MM.1S (cell line): Measurements from ENCODE around the gene TDO2.

Experiments
- CTCF ChIP-seq: fragments of 300-600 bp; sonication (generic); IDR thresholded peaks from 2 replicates; pipeline ENCODE4 v1.5.1; 2016; ENCODE audit warnings: antibody characterized with exemption, low read length, mixed read lengths
- EZH2phosphoT487 ChIP-seq: fragments of 300-600 bp; sonication (generic); IDR thresholded peaks from 2 replicates; pipeline ENCODE4 v1.6.1; 2018; ENCODE audit warnings: antibody characterized with exemption, low read length

DNA sequence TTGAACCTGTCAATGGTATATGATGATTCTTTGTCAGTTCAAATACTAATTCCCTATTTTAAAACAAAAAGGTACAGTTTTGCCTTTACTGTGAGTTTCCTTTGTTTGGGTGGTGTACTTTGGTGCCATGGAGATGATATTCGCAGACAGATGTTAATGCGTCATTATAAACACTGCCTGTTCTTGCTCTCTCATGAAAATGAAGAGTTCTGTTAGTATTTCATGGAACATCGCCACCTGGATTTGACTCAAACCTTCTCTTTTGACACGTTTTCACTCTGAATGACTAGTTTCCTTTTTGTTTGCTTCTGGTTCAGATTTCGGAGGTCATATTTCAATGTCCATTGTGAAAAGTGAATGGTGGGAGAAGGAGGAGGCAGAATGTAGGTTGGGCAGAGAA is 57.0 kb downstream of the TDO2 start:
- no peak for TF ChIP-seq EZH2phosphoT487
- no peak for TF ChIP-seq CTCF
